Ascending aorta (tissue), 2 donors: ENCODE results near the gene SEC61B. TPM values are rescaled to one million over a fixed set of nuclear protein-coding genes. Genes with fewer than 3 reads are reported as not detected.

Source experiments
- DNase-seq, 2 donors: peaks; one replicate each; pipeline ENCODE4 v3.0.0-alpha.2; 2019; ENCODE audit warnings: low spot score in 2 of 2
- H3K27ac ChIP-seq, 2 donors: fragments of 200-600 bp; sonication (generic); one replicate each; pipeline ENCODE4 v1.5.1; 2016 to 2017; ENCODE audit warnings: mild to moderate bottlenecking in 1 of 2
- H3K27me3 ChIP-seq: fragments of 200-600 bp; sonication (generic); one replicate; pipeline ENCODE4 v1.5.1; 2017
- H3K36me3 ChIP-seq, 2 donors: fragments of 200-600 bp; sonication (generic); one replicate each; pipeline ENCODE4 v1.5.1; 2016
- H3K4me1 ChIP-seq, 2 donors: fragments of 200-600 bp; sonication (generic); one replicate each; pipeline ENCODE4 v1.5.1; 2016 to 2017; ENCODE audit warnings: mild to moderate bottlenecking in 1 of 2
- H3K4me3 ChIP-seq, 2 donors: fragments of 200-600 bp; sonication (generic); one replicate each; pipeline ENCODE4 v1.5.1; 2016 to 2017; ENCODE audit warnings: mild to moderate bottlenecking in 1 of 2
- H3K9me3 ChIP-seq, 2 donors: fragments of 200-600 bp; sonication (generic); one replicate each; pipeline ENCODE4 v1.5.1; 2016
- intact Hi-C: fragments of 100-400 bp; cut with DNase I; formaldehyde crosslinking; loops from one replicate; pipeline ENCODE4 v1.15.1; 2023
- total RNA-seq: library from RNA; depleted of rRNA; stranded (reverse); fragments of >200 nt; gene quantifications from one replicate; pipeline ENCODE4 v1.1.0, GENCODE V29; 2016
- TF ChIP-seq, protein P1 (sequence below), 3 experiments: fragments of 200-600 bp in 2 of 3; fragments of 450-650 bp in 1 of 3; sonication (generic) in 2 of 3; IDR thresholded peaks; one replicate each; pipeline ENCODE4 v1.5.1; 2016 to 2019; ENCODE audit warnings: antibody characterized with exemption in 3 of 3, mild to moderate bottlenecking in 1 of 3, moderate library complexity in 1 of 3

SEC61B gene
- total RNA-seq, 1 donor from 2014 or later = 88.7 TPM

DNA sequence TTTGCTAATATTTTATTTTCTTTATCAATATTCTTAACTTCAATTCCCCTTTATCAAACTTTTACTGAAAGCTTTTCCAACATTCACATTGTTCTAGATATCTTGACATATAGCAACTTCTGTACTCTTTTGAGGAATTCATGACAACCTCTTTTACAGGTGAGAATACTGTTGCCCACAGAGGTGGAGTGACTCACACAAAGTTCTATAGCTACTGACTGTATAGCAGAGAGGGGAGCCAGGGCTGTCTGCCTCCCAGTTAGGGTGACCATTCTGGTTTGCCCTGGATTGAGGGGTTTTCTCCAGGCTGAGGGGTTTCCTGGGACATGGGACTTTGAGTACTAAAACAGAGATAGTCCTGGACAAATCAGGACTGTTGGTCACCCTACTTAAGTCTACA lies 16.2 kb downstream of the SEC61B start:
- Histone ChIP-seq H3K36me3 (peaks cover 5 to 34% of the 10 kb centered on the region in 2 donors), H3K27me3 (no peaks in the 10 kb centered on the region), H3K27ac (no peak overlapping the region), H3K9me3 (no peaks in the 10 kb centered on the region), H3K4me1 (no peaks in the 10 kb centered on the region), H3K4me3 (no peak overlapping the region)
- no peak for DNase-seq
- TF ChIP-seq, protein P1, sequence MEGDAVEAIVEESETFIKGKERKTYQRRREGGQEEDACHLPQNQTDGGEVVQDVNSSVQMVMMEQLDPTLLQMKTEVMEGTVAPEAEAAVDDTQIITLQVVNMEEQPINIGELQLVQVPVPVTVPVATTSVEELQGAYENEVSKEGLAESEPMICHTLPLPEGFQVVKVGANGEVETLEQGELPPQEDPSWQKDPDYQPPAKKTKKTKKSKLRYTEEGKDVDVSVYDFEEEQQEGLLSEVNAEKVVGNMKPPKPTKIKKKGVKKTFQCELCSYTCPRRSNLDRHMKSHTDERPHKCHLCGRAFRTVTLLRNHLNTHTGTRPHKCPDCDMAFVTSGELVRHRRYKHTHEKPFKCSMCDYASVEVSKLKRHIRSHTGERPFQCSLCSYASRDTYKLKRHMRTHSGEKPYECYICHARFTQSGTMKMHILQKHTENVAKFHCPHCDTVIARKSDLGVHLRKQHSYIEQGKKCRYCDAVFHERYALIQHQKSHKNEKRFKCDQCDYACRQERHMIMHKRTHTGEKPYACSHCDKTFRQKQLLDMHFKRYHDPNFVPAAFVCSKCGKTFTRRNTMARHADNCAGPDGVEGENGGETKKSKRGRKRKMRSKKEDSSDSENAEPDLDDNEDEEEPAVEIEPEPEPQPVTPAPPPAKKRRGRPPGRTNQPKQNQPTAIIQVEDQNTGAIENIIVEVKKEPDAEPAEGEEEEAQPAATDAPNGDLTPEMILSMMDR (IDR thresholded peaks at IDR 0.05) = no peak
- intact Hi-C loops = no loop called here

GRCh38 chr9:99239341-99240060 lies 17.4 kb downstream of the SEC61B start:
- Histone ChIP-seq H3K36me3 (peaks cover 5 to 35% of the 10 kb centered on the region in 2 donors), H3K4me3 (no peak overlapping the region), H3K4me1 (no peaks in the 10 kb centered on the region), H3K9me3 (no peaks in the 10 kb centered on the region), H3K27me3 (no peaks in the 10 kb centered on the region), H3K27ac (no peak overlapping the region)
- no peak for DNase-seq
- intact Hi-C loops = no loop called here
- TF ChIP-seq, protein P1 (IDR thresholded peaks at IDR 0.05) = no peak

GRCh38 chr9:99241106-99241505 lies 19.0 kb downstream of the SEC61B start:
- intact Hi-C loops = no loop called here
- TF ChIP-seq, protein P1 (IDR thresholded peaks at IDR 0.05) = no peak
- H3K4me1 ChIP-seq = no peaks in the 10 kb centered on the region
- no peak overlapping the region for H3K27ac ChIP-seq
- H3K36me3 ChIP-seq = peaks cover 5 to 31% of the 10 kb centered on the region in 2 donors
- no peaks in the 10 kb centered on the region for H3K9me3 ChIP-seq
- no peak for DNase-seq
- H3K27me3 ChIP-seq = no peaks in the 10 kb centered on the region
- H3K4me3 ChIP-seq = no peak overlapping the region

DNA sequence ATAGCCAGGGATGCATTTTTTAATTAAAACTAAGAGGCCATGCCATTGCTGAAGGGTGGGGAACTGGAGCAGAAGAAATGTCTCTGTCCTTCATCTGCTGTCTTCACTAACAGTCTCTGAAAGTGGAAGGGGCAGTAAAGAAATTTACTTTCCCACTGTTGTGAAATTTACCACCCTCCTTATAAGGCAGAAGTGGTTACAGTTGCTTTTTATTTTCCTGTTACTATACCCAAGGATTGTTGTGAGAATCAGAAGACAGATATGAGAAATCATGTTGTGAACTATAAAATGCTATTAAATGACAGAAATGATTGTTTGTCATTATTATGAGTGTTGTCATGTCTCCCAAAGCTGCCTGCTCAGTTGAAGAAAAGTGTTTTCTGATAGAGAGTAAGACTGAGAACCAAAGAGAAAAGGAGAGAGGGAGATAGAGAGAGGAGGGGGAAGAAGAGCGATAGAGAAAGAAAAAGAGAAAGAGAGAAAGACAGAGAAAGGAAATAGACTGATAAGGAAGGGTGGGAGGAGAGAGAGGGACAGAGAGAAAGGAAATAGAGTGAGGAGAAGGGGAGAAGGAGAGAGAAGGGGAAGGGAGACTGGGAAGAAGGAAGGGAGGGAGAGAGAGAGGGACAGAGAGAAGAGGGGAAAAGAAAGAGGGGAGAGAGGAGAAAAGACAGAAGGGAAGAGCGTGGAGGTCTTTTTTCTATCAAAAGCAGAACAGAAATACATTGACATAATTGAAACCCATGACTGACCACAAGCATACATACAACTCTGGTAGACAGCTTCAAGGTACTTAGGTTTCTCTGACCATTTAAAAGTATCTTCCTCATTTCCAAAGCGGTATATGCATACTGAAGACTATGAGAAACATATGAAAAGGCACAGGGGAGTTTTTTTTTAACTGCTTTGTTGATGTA lies 22.5 kb downstream of the SEC61B start:
- DNase-seq = no peak
- no peak overlapping the region for H3K4me3 ChIP-seq
- no peaks in the 10 kb centered on the region for H3K9me3 ChIP-seq
- TF ChIP-seq, protein P1 (IDR thresholded peaks at IDR 0.05) = no peak
- no peak overlapping the region for H3K27ac ChIP-seq
- H3K4me1 ChIP-seq = no peaks in the 10 kb centered on the region
- H3K36me3 ChIP-seq = peaks cover 0 to 17% of the 10 kb centered on the region in 2 donors
- intact Hi-C loops = no loop called here
- no peaks in the 10 kb centered on the region for H3K27me3 ChIP-seq

DNA sequence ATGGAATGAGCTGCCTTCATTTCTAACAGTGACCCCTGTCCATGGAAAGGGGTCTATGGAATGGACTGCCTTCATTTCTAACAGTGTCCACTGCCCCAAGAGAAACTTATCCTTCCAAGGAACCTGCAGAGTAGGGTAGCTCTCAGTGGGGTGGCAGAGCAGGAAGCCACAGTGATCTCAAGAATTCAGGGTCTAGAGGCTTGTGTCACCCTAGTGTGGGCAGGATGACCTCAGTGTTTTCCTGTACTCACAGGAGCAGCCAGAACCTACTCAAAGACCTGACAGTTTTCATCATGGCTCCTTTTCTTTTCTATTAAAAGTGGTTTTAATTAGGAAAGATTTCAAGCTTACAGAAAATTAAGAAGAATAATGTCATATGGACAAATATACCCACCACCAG lies 27.5 kb downstream of the SEC61B start:
- Histone ChIP-seq H3K36me3 (no peaks in the 10 kb centered on the region), H3K9me3 (no peaks in the 10 kb centered on the region), H3K4me1 (no peaks in the 10 kb centered on the region), H3K27me3 (no peaks in the 10 kb centered on the region), H3K4me3 (no peak overlapping the region), H3K27ac (no peak overlapping the region)
- intact Hi-C loops = no loop called here
- TF ChIP-seq, protein P1 (IDR thresholded peaks at IDR 0.05) = no peak
- DNase-seq = no peak
